GM21360 (cell line): ENCODE data around the gene USP12.
A peak's percentile ranks its signal among the peaks of the same experiment; 100 is the strongest.

Experiments used
- ATAC-seq: cut with Tn5 transposase; IDR thresholded peaks from one replicate; pipeline ENCODE4 v1.9.1; 2021; ENCODE audit warnings: mild to moderate bottlenecking, moderate library complexity; ENCODE audit not compliant: unreplicated experiment

USP12 gene

DNA sequence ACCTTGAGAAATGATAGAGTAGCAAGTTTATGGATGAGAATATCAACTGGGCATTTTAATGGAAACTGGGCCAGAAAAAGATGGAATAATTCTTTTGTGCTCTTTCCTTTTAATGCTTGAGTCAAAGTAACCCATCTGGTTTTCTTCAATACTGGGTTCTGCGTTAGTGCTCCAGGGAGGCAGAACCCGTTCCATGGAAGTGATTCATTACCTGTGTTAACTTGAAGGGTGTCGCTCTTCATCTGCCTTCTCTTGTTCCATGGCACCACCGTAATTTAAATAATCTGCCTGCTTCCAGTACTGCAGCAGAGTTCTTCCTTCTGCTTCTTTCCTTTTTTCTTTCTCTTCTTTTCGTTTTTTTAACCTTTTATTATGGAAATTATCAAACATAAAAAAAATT lies 14.7 kb upstream of the USP12 start:
- no peak for ATAC-seq

DNA sequence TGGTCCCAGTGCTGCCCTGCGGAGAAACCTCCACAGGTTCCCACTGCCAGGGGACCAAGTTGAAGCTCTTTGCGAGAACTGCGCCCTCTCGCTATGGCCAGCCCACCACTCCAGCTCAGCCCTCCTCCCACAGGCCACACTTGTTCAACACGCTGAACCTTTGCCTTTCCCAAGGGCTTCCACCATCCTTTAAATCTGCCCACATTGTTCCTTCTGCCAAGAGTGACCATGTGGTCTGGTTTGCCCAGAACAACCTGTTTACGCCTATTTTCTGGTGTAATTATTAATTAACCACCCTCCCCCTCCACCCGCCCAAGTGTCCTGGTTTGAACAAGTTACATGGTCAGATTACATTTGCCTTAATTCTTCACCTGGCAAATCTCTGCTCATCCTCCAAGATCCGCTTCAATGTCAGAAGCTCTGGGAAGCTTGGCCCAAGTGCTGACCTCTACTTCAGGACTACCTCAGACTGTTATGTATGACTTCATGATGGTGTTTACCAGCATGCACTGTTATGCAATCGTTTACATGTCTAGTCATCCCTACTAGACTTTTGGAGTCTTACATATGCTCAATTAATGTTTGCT lies 12.0 kb upstream of the USP12 start:
- ATAC-seq, result no peak

DNA sequence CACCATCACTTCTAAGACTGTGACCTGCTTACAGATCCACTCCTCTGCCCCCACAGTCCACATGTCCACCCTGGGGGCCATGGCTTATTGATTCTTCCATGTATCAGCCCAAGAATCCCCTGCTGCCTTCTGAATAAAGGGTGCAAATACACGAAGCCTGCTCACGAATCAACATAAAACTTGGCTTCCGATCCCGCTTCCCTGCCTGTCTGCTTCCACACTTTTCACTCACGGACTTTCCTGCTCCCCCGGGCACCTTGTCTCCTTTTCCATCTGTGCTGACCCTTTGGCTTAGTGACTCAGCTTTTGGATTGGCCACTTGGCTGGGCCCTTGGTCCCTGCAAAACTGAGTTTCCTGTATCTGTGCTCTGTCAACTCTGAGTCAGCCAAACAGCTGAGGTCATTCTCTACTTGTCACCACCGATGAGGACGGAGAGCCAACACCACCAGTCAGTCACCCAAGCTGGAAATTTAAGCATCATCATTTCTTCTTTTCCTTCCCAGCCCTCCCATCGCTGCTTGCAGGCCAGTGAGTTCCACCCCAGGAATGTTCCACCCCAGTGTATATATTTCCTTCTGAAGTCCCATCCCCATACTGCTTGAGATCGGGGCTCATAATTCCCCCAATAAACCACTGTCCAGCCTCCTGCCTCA lies 11.4 kb upstream of the USP12 start:
- ATAC-seq, result no peak

DNA sequence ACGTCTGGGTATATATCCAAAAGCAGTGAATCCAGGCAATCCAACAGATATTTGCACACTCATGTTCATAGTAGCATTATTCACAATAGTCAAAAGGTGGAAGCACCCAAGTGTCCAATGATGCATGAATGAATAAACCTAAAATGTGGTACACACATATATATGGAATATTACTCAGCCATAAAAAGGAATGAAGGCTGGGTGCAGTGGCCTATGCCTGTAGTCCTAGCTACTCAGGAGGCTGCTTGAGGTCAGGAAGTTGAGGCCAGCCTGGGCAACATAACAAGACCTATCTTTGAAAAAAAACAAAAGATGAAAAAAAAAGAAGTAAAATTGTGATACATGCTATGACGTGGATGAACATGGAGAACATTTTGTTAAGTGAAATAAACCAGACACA lies 10.4 kb upstream of the USP12 start:
- no peak for ATAC-seq

DNA sequence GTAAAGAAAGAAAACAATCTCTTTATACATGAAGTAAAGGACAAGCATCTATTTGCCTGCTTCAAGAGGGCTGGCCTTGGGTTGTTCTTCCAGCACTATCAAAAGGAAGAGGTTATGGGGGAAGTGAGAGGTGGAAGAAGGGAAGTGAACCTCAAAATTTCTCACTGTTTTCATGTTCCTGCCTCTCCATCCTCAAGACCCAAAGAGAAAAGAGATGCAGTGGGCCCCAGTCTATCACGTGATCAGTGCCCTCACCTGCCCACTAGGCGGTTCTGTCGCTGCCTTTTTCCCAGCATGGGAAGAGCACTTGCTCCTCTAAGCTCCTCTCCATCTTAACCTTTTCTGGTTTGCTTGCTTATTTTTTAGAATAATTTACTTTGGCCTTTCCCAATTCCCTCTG lies 6.2 kb upstream of the USP12 start:
- ATAC-seq, result no peak

DNA sequence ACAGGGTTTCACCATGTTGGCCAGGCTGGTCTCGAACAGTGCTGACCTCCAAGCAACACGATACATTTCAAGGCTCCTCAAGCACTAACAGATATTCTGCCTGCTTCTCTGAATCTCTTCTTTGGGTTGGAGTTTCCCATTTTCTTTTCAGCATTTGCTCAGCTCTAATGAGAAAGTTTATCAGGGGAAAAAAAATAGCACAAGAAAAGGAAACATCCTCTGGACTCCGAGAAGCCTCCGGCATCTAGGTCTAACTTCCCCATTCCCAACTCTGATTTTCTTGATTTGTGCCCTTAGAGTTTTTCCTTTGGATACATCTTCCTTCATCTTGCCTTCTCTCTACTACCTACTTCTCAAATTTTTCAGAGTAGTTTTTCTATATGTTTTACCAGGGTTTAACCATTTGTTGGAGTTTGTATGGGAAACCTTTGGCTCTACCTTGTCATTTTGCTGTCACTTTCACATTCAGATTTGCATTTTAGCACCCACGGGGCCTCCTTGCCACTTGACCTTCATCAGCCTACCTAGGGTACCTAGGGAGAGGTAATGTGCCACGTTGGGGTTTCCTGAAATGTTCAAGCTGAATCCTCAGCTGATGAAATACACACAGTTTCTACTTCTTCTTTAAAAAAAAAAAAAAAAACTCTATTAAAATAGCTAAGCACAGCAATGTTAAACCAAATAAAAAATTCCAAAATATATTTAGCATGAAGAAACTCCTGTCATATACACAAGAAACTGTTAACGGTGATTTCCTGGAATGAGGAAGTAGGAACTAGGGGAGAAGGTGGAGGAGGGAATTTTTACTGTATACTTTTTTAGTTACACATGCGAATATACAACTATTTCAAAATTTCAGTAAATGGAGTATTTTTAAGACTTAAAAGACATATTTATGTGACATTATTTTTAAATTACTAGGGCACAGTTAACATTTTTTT lies 5.1 kb upstream of the USP12 start:
- no peak for ATAC-seq

DNA sequence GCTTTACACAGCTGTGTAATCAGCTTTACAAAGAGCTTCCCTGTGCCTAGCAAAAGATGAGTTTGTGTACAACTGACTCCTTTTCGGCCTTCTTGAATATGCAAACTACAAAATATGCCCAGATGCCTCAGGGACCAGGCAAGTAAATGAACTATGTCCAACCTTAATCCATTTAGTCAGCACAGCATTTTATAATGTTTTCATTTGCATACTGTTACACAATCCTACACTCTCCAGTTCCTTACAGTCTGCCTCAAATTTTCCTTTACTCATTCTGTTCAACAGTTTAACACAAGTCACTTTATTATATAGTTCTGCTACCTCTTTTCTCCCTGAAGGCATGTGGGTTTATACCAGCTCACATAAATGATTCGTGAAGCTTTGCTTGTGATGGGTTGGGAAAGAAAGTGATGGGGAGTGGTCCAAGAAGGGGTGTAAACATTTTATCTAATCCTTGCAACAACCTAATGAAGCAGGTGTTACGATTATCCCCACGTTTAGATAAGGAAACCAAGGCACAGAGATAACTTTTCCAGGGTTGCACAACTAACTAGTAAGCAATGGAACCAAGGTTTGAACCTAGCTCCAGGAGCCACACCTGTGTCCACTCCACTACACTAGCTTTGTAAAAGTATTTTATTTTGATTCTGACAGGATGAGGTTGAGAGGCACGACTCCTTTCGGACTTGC lies 3.3 kb upstream of the USP12 start:
- no peak for ATAC-seq

DNA sequence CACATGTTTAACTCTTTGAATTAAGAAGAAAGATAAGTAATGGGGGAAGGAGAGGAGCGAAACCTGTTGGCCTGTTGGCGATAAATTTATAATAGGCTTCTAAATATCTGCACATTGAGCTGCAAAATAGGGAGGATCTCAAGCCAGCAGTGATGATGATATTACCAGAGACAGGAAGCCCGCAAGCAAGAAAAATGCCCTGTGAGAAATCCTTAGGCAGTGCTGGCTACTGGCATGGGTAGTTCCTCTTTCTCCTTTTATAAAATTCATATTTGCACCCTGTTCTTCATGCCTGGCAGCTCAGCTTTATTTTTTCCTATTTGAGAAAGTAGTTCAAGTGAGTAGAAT lies 858 bp upstream of the USP12 start:
- no peak for ATAC-seq

DNA sequence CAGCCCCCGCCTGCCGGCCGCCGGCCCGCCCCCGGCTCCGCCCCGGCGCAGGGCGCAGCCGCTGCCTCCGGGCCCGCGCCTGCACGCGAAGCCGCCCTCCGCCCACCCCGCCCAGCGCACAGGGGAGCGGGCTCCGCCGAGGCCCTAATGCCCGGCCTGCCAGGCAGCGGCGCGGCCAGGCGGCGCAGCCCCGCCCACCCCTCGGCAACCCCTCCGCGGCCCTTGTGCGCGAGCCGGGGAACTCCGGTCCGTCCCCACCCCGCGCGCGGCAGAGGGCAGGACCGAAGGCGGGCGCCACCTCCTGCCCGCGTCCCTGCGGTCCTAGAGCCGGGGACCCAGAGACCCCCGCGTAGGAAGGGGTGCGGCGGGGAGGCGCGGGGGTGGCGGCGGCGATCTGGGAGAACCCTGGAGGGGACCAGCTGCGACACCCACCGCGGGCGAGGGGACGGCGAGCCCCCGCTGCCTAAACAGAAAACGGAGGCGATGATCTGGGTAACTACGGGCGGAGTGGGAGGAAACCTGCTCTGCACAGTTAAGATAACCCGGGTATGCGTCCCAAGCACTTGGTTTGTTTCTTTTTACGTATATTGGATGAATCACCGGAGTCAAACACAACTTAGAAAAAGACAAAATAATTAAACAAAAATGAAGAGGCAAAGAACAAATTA lies 350 bp upstream of the USP12 start:
- ATAC-seq, result peak; percentile 64

DNA sequence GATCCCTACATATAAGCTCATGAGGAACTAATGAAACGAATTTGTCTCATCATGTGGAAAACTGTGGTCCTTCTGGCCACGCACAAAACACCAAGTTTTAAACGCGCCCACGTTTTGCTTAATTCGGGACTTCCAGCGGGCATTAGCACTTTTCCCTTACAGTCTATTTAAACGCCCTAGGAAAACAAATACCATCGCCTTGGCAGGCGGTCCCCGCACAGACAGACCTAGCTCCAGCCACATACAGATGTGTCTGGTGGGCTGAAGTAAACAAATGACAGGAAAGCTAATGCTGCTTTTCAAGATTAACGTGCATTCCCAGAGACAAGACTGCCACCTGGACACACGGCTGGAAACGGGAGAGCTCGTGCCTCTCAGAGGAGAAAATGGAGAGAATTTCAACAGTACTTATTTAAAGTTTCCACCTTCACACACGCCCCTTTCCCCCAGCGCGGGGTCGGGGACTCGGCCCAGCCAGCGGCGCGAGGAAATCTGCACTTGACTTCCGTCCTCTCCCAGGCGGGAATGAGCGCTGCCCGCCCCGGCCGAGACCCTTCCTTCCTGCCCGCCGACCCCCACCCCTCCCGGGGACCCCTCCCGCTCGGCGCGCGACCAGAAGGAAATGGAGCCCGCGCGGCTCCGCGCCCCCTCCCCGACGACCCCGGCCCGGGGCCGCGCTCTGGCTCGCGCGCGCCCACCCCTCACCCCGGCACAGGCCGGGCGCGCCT lies 931 bp downstream of the USP12 start:
- no peak for ATAC-seq

DNA sequence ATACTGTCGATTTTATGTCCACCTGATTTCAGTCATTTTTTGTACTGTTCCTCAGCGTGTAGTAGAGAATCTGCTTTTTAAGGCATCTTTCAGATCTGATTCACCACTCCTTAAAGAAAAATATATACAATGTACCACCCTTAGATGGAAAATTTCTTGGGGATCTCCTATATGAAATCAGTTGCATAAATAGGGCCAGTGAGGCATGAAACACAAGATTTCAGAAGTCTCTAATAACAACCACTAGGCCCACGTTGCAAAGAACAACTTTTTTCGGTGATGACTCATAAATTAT lies 1.4 kb downstream of the USP12 start:
- no peak for ATAC-seq

DNA sequence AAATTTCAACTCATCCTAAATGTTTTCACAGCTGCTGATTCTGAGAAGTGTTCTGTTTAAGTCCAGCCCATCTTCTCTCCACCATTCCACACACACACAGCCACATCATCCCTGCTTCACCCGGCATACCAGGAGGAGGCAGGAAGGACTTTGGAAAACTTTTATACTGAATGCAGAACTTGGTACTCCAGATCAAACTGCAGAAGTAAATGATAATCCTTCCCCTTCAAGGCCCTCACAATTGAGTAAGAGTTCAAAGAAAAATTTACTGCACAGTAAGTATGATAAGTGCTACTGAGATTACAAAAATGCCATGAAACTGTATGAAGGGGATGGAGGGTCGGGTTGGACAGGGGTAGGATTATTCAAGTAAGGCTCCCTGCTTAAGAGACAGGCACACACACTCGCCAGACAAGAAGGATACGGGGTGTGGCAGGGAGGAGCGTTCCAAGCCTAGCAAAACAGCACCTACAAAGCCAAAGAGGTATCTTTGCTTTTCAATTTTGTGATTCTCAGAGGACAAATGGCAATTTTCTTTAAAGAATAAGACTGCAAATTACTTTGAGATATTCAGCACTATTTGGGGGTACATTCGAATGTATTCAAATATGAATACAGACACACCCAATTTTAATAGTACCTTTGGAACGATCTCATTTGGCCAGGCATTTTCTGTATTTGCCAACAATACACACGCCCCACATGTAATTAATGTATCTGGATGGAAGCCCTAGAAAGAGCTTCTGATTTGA lies 2.5 kb downstream of the USP12 start:
- ATAC-seq, result no peak

DNA sequence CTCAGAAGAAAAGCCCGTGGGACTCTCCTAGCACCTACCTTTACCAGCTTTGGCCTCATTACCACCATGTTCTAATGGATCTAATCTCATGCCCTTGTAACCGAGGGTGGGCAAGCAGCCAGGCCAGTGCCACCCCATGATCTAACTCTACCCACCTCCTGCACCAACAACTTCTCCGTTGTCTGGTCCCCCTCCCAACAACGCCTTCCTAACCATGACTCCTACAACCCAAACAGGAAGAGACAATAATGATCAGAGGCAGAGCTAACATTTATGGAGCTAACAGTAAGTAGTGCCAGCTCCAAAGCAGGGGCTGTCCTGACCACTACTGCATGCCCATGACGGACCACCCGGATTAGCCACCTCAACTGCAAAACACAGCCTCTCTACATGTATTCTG lies 3.5 kb downstream of the USP12 start:
- no peak for ATAC-seq

DNA sequence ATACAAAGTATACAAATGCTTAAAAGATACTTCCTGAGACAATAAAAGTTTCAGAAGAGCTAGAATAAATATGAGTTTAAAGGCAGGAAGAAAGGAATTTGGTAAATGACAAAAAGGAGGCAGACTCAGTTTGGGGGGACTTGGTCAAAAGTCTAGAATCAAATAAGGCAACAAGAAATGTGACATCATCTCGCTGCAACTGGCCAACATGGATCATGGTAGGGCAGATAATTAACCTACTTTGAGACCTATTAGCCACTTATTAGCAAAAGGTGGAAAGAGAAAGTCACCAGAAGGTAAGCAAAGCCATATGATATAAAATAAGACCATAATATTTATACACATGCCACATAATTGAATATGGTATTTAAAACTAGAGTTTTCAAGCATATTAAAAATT lies 5.3 kb downstream of the USP12 start:
- no peak for ATAC-seq

DNA sequence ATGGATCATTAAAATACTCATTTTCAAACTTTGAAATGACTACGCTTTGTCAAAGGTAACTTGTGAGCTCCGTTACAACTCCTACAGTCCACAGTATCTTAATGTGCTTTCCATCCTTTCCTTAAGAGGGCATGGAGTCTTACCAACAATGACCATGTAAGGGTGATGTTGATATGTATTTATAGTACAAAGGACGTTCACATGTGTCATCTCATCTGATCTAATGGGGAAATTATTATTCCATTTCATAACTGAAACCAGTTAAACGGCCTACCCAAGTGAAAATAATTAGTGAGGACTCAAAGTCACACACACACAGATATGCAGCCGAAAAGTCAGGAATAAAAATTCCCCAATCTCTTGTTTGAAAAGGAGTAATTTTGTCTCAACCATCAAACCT lies 9.6 kb downstream of the USP12 start:
- ATAC-seq, result no peak

DNA sequence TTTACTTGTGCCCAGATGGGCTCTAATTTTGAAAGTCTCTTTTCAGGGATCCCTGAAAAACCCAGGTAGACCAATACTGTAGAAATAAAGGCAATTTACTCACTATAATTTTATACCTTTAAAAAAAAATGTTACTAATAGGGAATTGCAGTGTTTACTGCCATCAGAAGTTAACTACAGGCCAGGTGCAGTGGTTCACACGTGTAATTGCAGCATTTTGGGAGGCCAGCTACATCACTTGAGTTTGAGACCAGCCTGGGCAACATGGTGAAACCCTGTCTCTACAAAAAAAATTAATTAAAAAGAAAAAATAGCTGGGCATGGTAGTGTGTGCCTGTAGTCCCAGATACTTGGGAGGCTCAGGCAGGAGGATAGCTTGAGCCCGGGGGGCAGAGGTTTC lies 10.2 kb downstream of the USP12 start:
- ATAC-seq, result no peak

DNA sequence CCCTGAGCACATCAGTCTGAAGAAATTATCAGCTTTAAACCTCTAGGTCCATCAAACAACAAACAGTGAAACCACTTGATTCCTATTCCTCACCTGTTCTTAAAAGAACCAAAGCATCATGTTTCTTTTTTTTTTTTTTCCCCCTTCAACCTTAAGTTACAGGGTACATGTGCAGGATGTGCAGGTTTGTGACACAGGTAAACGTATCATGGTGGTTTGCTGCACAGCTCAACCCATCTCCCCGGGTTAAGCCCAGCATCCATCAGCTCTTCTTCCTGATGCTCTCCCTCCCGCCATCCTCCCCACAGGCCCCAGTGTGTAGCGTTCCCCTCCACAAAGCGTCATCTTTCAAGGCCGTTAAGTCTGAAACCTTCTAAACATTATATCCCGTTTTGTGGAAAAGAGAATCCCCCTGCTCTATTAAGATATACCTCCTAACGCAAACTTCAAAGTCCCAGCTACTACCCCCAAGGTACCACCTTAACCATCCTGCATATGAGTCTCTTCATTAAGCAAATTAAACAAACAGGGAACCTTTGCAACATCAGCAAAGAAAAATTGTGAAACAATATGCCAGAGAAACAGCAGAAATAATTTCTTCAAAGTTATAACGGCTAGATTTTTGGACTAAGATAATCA lies 10.8 kb downstream of the USP12 start:
- no peak for ATAC-seq

DNA sequence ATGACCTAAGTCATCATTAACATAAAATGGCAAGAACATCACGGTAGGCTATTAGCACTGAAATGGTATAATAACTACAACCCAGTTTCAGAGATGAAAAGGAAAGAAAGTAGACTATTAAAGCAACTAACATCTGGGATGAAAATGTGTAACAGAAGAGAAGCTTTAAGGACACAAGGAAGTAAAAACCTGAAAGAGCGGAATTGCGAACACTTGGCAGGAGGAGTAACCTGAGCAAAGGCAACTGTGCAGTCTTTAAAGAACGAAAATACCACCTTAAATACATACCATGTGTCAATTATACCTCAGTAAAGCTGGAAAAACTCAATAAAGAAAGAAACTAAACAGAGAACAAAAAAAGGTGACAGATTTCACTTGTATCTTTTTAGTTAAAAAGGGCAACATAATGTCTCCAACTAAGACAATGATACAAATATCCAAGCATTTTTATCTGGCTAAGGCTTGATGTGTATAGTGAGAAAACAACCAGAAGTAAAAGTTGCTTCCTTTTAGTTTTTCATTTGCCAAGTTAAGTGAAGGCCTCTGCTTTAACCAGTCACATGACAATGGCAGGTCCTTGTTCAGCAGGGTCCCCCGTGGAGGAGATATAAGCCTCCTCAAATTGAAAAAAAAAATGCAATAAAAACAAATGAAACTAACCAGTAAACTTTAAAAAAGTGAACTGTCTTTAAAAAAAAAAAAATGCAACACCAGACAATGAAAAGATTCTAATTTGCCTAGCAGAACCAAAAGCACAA lies 11.6 kb downstream of the USP12 start:
- ATAC-seq, result no peak

DNA sequence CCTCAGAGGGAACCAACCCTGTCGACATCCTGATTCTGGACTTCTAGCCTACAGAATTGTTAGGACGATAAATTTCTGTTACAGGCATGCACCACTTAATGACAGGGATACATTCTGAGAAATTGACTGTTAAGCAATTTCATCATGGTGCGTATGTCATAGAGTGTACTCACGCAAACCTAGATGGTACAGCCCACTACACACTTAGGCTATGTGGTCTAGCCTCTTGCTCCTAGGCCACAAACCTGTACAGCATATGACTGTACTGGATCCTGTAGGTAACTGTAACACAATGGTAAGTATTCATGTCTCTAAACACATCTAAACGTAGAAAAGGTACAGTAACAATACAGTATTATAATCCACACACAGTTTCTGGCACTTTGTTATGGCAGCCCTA lies 13.3 kb downstream of the USP12 start:
- no peak for ATAC-seq
